Ascending aorta (tissue), 2 donors: ENCODE measurements around the gene KCNIP4. TPM values are rescaled to one million over a fixed set of nuclear protein-coding genes. Genes with fewer than 3 reads are reported as not detected.

Source experiments
- DNase-seq, 2 donors: peaks; one replicate each; pipeline ENCODE4 v3.0.0-alpha.2; 2019; ENCODE audit warnings: low spot score in 2 of 2
- H3K27ac ChIP-seq, 2 donors: fragments of 200-600 bp; sonication (generic); one replicate each; pipeline ENCODE4 v1.5.1; 2016 to 2017; ENCODE audit warnings: mild to moderate bottlenecking in 1 of 2
- H3K27me3 ChIP-seq: fragments of 200-600 bp; sonication (generic); one replicate; pipeline ENCODE4 v1.5.1; 2017
- H3K36me3 ChIP-seq, 2 donors: fragments of 200-600 bp; sonication (generic); one replicate each; pipeline ENCODE4 v1.5.1; 2016
- H3K4me1 ChIP-seq, 2 donors: fragments of 200-600 bp; sonication (generic); one replicate each; pipeline ENCODE4 v1.5.1; 2016 to 2017; ENCODE audit warnings: mild to moderate bottlenecking in 1 of 2
- H3K4me3 ChIP-seq, 2 donors: fragments of 200-600 bp; sonication (generic); one replicate each; pipeline ENCODE4 v1.5.1; 2016 to 2017; ENCODE audit warnings: mild to moderate bottlenecking in 1 of 2
- H3K9me3 ChIP-seq, 2 donors: fragments of 200-600 bp; sonication (generic); one replicate each; pipeline ENCODE4 v1.5.1; 2016
- intact Hi-C: fragments of 100-400 bp; cut with DNase I; formaldehyde crosslinking; loops from one replicate; pipeline ENCODE4 v1.15.1; 2023
- total RNA-seq: library from RNA; depleted of rRNA; stranded (reverse); fragments of >200 nt; gene quantifications from one replicate; pipeline ENCODE4 v1.1.0, GENCODE V29; 2016
- TF ChIP-seq, protein P1 (sequence below), 3 experiments: fragments of 200-600 bp in 2 of 3; fragments of 450-650 bp in 1 of 3; sonication (generic) in 2 of 3; IDR thresholded peaks; one replicate each; pipeline ENCODE4 v1.5.1; 2016 to 2019; ENCODE audit warnings: antibody characterized with exemption in 3 of 3, mild to moderate bottlenecking in 1 of 3, moderate library complexity in 1 of 3

KCNIP4 gene
- total RNA-seq, 1 donor from 2014 or later, result not detected

DNA sequence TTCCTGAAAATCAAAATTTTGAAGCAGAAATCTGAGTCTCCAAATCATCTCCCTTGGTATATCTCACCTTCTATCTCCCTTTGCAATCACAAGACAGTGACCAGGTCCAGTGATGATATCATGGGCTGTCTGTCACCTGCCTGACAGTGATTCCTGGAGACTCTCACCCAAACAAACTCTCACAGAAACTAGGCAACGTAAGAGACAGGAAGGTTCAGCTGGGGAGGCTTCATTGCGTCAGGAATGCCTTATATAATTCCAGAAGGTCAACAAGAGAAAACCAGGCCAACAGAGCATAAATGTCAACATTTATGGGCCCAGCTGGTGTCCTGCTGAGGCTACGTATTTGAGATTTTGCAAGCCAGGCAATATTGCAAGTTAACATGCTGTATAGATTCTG is 412.7 kb downstream of the KCNIP4 start:
- TF ChIP-seq, protein P1, sequence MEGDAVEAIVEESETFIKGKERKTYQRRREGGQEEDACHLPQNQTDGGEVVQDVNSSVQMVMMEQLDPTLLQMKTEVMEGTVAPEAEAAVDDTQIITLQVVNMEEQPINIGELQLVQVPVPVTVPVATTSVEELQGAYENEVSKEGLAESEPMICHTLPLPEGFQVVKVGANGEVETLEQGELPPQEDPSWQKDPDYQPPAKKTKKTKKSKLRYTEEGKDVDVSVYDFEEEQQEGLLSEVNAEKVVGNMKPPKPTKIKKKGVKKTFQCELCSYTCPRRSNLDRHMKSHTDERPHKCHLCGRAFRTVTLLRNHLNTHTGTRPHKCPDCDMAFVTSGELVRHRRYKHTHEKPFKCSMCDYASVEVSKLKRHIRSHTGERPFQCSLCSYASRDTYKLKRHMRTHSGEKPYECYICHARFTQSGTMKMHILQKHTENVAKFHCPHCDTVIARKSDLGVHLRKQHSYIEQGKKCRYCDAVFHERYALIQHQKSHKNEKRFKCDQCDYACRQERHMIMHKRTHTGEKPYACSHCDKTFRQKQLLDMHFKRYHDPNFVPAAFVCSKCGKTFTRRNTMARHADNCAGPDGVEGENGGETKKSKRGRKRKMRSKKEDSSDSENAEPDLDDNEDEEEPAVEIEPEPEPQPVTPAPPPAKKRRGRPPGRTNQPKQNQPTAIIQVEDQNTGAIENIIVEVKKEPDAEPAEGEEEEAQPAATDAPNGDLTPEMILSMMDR (IDR thresholded peaks at IDR 0.05), result no peak
- H3K9me3 ChIP-seq, result no peaks in the 10 kb centered on the region
- no peaks in the 10 kb centered on the region for H3K36me3 ChIP-seq
- DNase-seq, result no peak
- no peak overlapping the region for H3K4me3 ChIP-seq
- H3K4me1 ChIP-seq, result no peaks in the 10 kb centered on the region
- no peak overlapping the region for H3K27ac ChIP-seq
- intact Hi-C loops, result no loop called here
- H3K27me3 ChIP-seq, result no peaks in the 10 kb centered on the region

DNA sequence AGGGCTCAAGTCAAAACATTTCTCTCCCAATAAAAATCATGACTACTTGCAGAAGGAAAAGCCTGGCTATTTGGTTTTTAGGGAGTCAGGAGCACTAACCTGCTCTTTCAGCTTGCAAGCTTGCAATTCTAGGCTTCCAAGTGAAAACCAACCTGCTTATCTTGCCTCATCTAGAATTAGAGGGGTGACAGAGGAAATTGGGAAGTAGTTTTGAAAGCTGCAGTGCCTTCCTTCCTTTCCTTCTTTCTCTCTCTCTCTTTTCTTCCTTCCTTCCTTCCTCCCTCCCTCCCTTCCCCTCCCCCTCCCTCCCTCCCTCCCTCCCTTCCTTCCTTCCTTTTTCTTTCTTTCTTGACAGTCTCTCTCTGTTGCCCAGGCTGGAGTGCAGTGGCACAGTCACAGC is 417.5 kb downstream of the KCNIP4 start:
- intact Hi-C loops, result no loop called here
- H3K27ac ChIP-seq, result no peak overlapping the region
- no peaks in the 10 kb centered on the region for H3K9me3 ChIP-seq
- H3K4me1 ChIP-seq, result no peaks in the 10 kb centered on the region
- H3K4me3 ChIP-seq, result no peak overlapping the region
- H3K36me3 ChIP-seq, result no peaks in the 10 kb centered on the region
- H3K27me3 ChIP-seq, result no peaks in the 10 kb centered on the region
- TF ChIP-seq, protein P1 (IDR thresholded peaks at IDR 0.05), result no peak
- no peak for DNase-seq

DNA sequence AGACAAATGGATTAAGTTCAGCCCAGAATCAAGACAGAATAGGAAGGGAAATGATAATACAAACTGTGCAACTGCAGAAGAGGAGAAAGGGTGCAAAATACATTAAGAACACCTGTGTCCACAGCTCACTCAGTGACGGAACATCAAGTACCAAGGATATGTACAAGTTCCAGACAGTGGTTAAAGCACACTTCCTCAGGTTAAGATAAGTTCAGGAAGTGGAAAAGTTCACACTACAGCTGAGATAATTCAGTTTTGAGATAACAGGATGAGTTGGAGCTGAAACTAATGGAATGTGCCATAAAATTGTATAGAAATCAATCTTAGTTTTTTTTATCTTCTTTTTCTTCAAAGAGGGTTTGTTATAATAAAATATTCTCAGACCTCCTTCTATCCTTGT is 419.4 kb downstream of the KCNIP4 start:
- no peak overlapping the region for H3K27ac ChIP-seq
- no peaks in the 10 kb centered on the region for H3K27me3 ChIP-seq
- H3K36me3 ChIP-seq, result no peaks in the 10 kb centered on the region
- TF ChIP-seq, protein P1 (IDR thresholded peaks at IDR 0.05), result no peak
- no peaks in the 10 kb centered on the region for H3K9me3 ChIP-seq
- no peaks in the 10 kb centered on the region for H3K4me1 ChIP-seq
- no peak for DNase-seq
- H3K4me3 ChIP-seq, result no peak overlapping the region
- intact Hi-C loops, result no loop called here

DNA sequence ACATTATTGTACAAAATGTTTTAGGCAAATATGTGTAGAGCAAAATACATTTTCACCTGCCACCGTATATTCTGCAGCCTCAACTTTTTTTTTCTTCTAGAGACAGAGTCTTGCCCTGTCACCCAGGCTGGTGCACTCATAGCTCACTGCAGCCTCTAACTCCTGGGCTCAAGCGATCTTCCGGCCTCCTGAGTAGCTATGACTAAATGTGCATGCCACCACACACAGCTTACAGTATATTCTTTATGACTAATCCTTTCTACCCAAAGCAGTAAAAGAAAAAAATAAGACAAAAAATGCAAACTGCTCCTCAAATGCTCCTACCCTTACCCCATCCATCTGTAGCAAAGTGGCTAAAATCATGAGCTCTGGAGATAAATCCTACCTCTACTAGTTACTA is 426.3 kb downstream of the KCNIP4 start:
- Histone ChIP-seq H3K27me3 (no peaks in the 10 kb centered on the region), H3K9me3 (no peaks in the 10 kb centered on the region), H3K4me3 (no peak overlapping the region), H3K36me3 (no peaks in the 10 kb centered on the region), H3K4me1 (no peaks in the 10 kb centered on the region), H3K27ac (no peak overlapping the region)
- intact Hi-C loops, result no loop called here
- no peak for DNase-seq
- TF ChIP-seq, protein P1 (IDR thresholded peaks at IDR 0.05), result no peak

DNA sequence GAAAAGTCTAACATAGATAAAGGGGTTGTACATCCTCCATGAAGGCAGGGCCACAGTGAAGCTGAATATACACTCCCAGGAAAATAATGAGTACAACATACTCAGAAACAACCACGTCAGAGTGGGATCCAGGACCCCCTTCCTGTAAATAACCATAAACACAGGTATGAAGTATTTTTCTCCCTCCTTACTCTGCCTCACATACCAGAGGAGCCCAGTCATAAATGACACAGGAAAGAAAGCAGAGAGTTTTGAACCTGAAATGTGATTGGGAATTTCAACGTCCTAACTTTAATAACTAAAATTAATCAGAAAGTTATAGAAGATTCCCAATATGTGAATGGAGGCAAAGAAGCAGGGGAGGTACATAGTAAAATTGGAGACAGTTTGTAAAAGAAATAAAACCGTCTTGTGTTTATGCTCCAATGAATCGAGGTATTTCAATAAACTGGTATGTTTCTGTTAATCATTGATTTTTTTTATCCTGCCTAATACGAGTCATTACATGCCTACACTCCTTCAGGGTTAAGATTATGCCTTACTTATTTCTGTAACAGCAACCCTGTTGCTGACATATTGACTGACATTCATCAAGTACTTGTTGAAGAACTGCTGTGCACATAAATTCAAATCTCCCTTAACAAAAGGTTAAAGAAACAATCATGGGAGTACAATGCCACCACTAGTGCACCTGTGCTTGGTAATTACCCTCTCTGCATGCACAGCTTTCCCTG is 431.3 kb downstream of the KCNIP4 start:
- TF ChIP-seq, protein P1 (IDR thresholded peaks at IDR 0.05), result no peak
- intact Hi-C loops, result no loop called here
- H3K4me3 ChIP-seq, result no peak overlapping the region

More for the DNA sequence above, 431.3 kb downstream of the KCNIP4 start:
- Histone ChIP-seq H3K36me3 (no peaks in the 10 kb centered on the region), H3K9me3 (no peaks in the 10 kb centered on the region), H3K27ac (no peak overlapping the region), H3K4me1 (no peaks in the 10 kb centered on the region), H3K27me3 (no peaks in the 10 kb centered on the region)
- DNase-seq, result no peak
